ENCODE measurements around the gene PDLIM5. TPM values are rescaled to one million over a fixed set of nuclear protein-coding genes. Genes with fewer than 3 reads are reported as not detected.
"Not testable (repeated sequence)": the region's sequence is repeated elsewhere in the genome, so short reads cannot be mapped to it uniquely, and the experiment has no call there.

Gene PDLIM5
- total RNA-seq, 1 experiment from 2014 or later, result 27.2 TPM

DNA sequence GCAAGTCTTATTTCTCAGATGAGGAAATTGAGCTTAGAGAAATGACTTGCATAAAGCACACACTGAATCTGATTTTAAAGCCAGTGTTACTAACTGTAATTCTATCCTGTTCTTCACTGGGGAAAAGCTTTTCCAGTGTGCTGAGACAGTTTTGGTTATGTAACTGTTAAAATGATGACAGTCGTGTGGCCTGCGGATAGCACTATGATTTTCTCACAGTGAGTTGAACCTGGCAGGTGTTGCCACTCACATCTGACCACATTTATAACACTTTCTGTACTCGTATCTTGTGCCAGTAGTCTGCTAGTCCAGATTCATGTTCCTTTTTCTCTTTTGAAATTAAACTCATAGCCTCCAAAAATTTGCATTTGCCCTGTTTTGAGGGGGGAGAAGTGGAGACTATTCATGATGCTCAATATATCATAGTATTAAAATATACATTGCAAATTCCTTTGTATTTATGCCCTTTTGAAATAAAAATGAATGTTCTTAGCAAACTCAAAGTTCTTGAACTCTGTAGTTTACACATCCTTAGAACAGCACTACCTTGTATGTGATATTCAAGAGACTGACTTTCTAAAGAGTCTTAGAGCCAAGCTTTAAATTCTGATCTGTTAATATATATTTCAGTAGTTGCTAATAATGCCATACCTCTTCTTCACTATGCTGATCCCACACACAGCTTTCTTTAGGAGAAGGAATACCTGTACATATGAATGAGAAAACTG lies 132.3 kb downstream of the PDLIM5 start:
- no peak for DNase-seq (ENCODE audit: low read depth)

DNA sequence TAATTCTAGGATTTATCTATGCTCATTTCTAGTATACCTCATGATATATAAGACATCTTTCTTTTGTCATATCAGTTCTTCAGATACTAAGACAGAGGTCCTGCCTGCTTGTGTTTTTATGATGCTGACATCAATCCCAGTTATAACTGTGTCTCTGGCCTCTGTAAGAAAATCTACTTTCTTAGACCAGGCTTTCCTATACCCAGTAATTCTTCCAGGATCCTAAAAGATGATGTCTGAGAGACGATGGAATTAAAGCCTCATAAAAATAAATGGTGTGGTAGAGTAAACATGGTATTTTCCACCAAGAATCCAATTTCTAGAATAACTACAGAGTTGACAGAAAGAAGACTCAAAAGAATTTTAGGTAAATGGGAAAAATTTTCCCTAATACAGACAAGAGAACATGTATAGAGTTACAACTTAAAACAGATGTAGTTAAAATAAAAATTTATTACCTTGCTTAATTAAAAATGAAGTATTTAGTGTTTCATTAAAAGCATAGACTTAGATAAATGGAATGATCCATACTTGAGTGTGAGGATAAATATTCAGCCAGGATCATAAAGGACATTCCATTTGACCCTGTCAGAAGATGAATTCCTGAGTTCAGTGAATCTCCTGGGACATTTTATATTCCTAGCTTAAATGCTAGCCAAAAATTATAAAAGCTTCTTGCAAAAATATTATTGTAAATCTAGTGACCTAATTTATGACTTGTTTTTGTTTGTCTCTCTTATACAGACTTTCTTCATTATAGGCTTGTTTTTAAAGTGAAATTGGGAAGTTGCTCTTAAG lies 137.4 kb downstream of the PDLIM5 start:
- no peak for DNase-seq (ENCODE audit: low read depth)

DNA sequence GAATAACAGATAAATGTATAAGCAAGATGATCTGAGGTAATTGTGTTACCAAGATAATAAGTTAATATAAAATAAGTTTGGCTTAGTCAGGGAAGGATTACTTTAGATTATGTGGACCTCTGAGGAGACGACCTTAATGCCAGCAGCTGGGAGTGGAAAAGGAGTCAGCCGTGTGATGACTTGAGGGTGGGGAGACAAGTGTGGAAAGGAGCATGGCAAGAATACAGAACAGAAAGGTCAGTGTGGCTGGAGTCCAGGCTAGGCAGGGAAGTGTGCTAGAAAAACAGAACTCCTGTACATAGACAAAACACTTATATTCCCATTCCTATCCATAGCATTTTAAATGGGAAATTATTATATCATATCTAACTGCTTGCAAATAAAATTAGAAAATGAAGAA lies 138.8 kb downstream of the PDLIM5 start:
- DNase-seq (ENCODE audit: low read depth), result no peak

DNA sequence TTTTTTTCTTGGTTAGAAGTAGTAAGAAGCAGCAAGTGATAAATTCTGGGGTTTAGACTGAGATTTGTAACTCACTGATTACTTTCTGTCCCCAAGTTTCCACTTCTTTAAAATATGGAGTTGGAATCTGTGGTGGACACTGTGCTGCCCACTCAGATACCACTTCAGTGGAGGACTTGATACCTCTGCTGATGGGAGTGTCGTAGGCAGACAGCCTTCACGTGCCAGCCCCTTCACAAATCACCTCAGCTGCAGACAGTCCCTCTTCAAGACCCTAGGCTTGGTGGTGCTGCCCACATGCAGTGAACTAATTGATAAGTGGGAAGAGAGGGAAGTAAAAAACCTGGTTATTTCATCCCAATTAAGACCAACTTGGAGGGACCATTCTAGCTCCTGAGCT lies 139.5 kb downstream of the PDLIM5 start:
- DNase-seq (ENCODE audit: low read depth), result no peak

DNA sequence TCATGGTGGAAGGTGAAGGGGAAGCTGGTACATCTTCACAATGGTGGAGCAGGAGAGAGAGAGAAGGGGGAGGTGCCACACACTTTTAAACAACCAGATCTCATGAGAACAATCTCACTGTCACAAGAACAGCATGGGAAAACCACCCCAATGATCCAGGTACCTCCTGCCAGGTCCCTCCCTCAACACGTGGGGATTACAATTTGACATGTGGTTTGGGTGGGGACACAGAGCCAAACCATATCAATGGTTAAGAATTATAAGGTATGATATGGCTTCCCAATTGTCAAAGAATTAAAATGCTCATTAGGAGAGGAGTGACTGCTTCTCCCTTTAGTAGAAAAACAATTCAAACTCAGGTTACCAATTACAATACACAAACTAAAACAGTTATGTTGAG lies 143.3 kb downstream of the PDLIM5 start:
- no peak for DNase-seq (ENCODE audit: low read depth)

DNA sequence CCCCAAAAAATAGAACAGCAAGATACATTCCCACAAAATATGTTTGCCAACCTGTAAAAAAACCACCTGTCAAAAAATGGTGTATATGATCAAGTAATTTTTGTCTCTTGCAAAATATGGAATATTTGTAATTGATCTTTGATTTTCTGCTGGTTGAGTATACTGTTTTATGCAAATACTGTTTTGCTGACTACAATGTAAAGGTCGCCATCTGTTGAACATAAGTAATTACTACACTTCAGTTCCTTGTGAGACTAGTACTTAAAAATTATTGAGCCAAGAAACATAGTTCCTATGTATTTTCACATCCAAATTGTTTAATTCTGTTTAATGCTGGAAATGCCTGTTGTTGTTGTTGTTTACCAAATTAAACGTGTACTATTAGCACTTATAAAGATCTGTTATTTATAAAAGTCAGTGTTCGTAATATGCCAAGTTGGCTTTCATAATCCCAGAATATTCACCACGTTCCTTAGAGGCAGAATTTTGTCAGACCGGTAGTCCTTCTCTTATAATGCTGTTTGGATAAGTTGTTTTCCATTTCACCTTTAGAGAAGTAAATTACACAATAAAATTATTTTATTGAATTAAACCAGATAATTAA lies 144.2 kb downstream of the PDLIM5 start:
- peak; percentile 28 for DNase-seq (ENCODE audit: low read depth)

DNA sequence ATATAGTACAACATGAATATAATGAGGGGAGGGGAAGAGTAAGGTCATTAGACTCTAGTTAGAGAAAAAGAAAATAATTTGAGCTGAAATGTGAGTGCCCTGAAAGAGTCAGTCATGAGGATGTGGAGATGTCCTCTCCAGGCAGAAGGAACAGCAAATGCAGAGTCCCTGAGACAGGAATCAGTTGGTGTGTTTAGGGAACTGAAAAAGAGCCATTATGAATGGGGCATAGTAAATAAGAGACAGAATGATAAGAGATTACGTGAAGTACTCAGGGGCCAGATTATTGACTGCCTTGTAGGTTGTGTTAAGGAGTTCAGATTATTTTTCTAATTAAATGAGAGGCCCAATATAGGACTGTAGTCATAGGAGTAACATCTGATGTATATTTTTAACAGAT lies 147.0 kb downstream of the PDLIM5 start:
- DNase-seq (ENCODE audit: low read depth), result no peak

DNA sequence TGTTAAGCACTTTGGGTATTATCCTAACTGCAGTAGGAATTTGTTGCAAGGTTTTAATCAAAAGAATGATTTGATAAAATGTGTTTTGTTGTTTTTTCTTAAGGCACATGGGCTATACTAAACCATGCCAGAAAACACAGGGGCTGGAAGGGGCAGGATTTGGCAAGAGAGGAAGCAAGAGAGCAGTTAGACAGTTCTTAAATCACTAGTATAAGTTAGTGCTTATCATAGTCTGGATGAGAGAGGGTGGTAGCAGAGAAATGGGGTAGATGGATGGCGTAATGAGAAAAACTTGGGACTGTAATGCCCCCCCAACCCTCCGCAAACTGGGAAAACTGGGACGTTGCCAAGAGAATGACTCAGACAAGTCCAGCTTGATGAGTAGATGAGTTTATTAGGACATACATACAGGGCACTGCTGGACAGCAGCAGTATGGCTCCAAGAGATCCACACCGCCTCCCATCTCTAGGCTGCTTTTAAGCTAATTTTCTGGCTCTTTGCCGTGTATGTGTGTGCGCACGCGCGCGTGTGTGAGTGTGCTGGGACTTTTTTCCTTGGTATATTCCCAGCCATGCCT lies 151.5 kb downstream of the PDLIM5 start:
- DNase-seq (ENCODE audit: low read depth), result peak; percentile 69

DNA sequence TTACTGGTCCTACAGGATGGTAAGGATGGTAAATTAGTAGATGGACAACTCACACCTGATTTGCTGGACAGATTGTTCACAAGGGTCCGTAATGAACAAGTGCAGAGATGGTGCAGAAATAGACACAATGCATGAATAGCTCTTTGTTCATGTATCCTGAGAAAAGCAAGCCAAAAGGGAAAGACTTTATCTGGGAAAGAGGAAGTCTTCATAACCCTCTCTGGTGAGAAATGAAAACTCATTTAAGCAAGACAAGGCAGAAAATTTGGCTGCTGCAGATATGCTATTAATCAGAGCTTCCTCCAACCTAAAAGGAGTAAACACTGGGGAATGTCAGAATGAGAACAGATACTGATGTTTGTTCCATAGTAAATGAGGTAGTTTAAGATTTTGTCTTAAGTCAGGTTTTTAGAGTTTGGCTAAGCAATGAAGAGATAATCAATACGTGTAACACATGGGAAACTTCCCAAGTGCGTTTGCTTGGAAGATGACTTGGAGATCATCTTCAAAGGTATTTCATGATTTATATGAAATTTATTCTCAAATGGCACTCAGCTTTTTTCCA lies 153.6 kb downstream of the PDLIM5 start:
- DNase-seq (ENCODE audit: low read depth), result no peak

DNA sequence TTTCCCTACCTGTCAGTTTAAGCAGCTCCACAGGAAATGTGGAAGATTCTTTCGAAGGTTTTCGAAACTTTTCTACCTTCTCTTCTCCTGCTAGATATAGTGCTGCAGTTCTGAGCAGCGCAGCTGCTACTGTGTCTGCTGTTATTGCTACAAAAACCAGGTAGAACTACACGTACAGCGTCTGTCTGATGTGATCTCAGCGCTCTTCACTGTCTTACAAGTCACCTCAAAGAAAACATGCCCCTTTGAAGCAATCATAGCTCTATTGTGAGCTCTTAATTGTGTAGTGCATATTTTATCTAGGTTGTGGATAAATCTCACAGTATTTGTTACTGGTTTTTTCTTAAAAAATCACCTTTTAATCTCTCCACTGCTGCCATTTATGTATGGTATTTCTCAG lies 158.4 kb downstream of the PDLIM5 start:
- DNase-seq (ENCODE audit: low read depth), result no peak

DNA sequence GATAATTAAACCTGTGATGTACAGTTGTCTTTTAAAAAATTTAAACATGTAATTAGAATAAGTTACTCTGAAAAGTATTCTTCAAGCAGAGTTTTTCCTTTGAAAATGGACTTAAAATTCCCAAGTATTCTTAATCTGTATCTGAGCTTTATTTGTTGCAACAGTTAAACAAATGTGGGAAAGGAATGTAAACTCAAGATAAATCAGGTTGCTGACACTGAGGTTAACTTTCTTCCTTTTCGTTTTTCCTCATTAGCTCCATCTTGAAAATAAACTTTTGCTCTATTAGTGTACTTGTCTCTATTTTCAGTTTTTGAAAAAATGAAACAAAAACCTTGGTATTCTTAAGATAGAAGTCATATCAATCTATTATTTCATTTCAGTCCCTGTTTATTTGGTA lies 161.5 kb downstream of the PDLIM5 start:
- DNase-seq (ENCODE audit: low read depth), result no peak

DNA sequence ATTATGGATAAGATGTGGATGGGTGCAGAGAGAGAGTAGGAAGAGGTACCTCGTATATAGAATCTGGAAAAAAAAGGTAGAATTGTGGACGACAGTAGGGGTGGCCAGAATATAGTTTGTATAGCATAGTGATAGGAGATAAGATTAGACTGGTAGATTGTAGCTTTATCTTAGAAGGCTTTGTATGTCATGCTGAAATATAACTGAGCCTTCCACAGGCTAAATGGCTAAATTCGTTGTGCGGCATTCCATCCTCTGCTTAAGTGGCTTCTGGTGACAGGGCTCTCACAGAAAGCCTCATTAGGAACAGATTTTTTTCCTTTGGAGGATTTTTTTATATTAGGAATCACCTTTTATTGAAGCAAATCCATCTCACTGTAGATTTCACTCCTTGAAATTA lies 163.7 kb downstream of the PDLIM5 start:
- no peak for DNase-seq (ENCODE audit: low read depth)

DNA sequence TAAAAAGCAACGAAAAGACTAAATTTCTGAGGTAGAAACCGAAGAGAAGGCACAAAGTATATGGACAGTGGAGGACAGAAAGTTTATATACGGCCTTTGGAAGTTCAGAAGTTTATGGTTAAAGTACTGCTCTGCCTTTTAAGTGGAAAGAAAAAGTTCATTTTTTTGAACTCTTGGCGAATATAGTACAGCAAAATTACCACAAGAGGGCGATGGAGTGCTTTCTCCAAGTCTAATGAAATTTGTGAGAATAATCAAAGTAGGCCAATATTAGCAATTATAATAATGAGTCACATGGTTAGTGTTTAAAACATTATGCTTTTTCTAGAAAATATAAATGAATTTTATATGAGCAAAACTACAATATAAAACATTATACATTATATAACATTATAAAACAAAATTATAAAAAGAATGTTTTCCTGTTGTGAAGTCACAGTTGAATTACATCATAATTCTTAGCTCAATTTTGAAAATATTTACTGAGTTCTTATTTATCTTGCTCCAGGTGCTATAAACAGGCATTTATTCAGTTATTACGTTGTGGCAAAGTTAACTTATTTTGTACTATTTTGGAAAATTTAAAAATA lies 169.8 kb downstream of the PDLIM5 start:
- peak; percentile 7 for DNase-seq (ENCODE audit: low read depth)

DNA sequence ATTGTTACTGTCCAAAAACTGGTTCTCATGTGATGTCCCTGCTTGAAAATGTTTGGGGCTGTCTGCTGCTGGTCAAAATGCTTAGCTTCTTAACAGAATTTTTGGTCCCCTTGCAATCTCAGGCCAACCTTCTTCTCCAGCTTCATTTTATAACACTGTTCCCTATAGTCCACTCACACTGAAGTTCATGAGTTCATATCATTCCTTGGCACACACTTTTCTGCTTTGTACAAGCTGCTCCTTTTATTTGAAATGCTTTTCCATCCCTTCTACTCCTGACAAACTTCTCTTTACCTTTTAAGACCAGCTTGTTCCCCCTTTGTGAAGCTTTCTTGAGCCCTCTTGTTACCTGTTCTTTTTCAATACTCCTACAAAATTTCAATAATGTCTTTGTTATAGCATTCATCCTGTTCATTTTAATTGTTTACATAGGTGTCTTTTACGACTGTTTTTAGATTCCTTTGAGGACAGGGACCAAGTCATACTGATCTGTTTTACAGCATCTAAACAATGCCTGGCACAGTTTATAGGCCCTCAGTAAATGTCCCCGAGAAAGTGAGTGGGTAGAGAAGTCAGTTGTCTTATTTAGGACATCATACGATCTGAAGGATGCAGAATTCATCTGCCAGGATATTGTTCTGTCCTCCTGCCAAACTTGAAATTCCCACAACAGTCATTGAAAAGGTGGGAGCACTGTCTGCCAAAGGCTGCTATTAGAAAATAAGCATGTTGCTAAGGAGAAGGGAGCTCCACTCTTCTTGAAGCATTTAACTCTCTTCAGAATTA lies 171.6 kb downstream of the PDLIM5 start:
- DNase-seq (ENCODE audit: low read depth), result no peak

DNA sequence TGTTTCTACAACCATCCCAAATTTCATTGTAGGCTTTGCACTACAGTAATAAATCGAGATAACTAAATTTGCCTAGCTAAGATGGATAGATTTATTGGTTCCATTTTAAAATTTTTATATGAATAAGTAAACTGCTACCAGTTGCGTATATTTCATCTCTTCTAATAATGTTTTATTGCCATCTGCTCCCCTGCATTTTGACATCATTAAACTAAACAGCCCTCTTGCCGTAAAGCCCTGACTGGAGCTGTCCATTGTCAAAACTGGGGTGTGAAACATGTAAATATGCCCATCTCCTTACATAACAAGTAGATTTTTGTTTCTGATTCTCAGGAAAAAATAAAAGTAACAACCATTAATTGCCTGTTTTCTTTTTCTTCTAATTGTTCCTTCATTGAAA lies 175.2 kb downstream of the PDLIM5 start:
- DNase-seq (ENCODE audit: low read depth), result no peak

DNA sequence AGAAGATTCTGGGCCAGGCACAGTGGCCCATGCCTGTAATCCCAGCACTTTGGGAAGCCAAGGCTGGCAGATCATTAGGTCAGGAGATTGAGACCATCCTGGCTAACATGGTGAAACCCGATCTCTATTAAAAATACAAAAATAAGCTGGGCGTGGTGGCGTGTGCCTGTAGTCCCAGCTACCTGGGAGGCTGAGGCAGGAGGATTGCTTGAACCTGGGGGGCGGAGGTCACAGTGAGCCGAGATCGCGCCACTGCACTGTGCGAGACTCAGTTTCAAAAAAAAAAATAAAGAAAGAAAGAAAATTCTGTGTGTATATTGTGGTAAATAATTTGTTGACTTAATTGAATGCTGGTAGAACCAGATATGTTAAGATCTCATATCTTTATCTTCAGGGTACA lies 177.3 kb downstream of the PDLIM5 start:
- DNase-seq (ENCODE audit: low read depth), result not testable (repeated sequence)

DNA sequence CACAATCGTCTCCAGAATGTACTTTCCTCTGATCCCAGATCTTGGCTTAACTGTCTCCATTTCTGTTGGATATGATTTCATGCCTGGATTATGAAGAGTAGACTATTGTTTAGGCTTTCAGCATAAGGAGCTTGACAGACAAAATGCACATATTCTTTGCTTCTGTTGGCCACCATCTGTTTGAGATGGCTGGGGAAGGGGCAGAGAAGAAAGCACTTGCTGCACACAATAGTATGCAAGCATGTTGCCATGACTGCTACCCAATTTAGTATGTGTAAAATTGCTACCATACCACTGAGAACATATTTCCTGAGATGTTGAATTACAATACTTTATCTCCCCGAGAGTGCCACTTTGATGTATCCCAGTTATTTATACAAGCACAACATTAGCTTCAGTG lies 178.1 kb downstream of the PDLIM5 start:
- no peak for DNase-seq (ENCODE audit: low read depth)

DNA sequence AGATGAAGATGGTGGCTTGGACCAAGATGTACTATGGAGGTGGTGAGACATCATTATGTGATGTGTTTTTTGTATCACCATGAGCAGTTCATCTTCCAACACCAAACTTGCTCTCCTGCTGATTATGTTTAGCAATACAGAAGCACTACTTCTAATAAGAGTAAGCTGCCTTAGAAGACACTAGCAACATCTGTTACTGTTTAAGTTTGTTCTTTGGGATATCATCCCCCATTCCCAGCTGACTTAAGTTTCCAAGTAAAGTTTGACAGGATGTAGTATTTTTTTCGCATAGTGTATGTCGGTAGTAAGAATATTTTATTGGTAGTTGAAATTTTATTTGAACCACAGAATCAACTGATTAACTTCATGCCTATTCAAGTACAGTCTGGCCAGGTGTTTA lies 182.5 kb downstream of the PDLIM5 start:
- DNase-seq (ENCODE audit: low read depth), result no peak

DNA sequence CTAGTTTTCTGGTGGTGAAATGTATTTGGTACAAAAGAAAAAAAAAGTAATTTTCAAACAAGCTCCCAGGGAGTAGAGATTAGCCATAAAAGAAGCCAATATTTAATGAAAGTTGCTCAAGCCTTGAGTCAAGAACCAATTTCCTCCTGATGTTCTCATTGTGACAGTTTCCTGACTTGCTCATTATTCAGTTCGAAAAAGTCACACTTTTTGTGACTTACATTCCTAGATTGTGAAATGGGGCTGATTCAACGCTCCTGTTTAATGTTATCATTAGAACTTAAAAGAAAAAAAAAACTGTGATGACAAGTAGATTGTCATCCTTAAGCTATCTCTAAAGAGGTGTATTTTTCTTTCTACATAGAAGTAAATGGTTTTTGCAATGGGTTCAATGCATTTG lies 183.4 kb downstream of the PDLIM5 start:
- peak; percentile 56 for DNase-seq (ENCODE audit: low read depth)

DNA sequence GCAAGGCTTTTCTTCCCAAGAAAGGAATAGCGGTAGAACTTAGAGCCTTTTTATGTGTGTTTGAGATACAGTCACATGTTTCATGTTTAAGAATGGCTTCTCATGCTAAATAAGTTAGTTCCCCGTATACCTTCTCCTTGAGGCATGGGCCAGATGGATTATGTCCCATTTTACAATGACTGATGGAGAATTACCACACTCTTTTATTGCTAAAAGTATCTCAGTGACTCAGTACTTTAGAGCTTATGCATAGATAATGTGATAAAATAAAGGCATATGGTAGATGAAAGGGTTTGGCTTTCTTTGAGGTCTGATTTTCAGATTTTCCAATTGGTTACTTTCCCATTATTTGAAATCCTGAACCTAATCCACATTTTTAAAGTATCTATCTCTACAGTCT lies 184.3 kb downstream of the PDLIM5 start:
- DNase-seq (ENCODE audit: low read depth), result no peak

DNA sequence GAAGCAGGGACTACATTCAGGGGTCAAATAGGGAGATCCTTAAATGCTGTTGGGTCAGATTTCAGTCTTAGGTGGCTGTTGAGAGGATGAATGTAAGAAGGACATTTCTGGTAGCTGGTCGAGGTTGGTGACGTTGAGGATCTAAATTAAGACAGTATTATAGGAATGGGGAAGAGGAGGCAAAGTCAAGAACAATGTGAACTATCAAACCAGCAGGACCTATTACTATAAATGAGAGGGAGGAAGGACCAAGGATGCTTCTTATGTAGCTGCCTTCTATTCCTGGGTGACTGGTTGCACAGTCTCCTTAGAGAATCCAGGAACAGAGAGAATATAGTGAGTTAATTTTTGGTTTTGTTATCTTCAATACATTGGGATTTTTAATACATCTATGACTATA lies 187.6 kb downstream of the PDLIM5 start:
- no peak for DNase-seq (ENCODE audit: low read depth)

Data from HT1080 (cell line).